ENCODE data around the gene USP17L10.
"Not testable (repeated sequence)": the region's sequence is repeated elsewhere in the genome, so short reads cannot be mapped to it uniquely, and the experiment has no call there.

DNA sequence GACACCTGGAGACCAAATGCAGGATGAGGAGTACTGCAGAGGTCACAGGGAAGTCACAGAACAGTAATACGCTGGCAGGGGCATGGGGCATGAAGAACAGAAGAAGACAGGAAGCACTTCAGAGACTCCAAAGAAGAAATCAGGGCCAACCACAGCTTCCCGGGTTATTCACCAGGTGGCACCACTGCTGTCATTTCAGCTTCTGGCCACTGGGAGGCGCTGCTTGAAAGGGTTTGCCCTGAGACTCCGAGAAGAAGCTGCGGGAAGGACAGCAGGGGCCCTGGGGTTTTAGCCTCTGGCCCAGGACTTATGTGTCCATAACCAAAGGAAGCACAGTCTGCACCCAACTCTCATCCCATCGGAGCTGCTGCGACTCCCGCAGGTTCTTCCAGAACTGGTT lies 44.5 kb upstream of the USP17L10 start:
- TF ChIP-seq, protein P1, sequence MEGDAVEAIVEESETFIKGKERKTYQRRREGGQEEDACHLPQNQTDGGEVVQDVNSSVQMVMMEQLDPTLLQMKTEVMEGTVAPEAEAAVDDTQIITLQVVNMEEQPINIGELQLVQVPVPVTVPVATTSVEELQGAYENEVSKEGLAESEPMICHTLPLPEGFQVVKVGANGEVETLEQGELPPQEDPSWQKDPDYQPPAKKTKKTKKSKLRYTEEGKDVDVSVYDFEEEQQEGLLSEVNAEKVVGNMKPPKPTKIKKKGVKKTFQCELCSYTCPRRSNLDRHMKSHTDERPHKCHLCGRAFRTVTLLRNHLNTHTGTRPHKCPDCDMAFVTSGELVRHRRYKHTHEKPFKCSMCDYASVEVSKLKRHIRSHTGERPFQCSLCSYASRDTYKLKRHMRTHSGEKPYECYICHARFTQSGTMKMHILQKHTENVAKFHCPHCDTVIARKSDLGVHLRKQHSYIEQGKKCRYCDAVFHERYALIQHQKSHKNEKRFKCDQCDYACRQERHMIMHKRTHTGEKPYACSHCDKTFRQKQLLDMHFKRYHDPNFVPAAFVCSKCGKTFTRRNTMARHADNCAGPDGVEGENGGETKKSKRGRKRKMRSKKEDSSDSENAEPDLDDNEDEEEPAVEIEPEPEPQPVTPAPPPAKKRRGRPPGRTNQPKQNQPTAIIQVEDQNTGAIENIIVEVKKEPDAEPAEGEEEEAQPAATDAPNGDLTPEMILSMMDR (IDR thresholded peaks at IDR 0.05) = not testable (repeated sequence)
- not testable (repeated sequence) for TF ChIP-seq SIN3A (IDR thresholded peaks at IDR 0.05; ENCODE audit: borderline replicate concordance, insufficient read depth, low read depth, low read length); POLR2AphosphoS5 (IDR thresholded peaks at IDR 0.05; ENCODE audit: low read depth, low read length)
- TF ChIP-seq, protein P2, sequence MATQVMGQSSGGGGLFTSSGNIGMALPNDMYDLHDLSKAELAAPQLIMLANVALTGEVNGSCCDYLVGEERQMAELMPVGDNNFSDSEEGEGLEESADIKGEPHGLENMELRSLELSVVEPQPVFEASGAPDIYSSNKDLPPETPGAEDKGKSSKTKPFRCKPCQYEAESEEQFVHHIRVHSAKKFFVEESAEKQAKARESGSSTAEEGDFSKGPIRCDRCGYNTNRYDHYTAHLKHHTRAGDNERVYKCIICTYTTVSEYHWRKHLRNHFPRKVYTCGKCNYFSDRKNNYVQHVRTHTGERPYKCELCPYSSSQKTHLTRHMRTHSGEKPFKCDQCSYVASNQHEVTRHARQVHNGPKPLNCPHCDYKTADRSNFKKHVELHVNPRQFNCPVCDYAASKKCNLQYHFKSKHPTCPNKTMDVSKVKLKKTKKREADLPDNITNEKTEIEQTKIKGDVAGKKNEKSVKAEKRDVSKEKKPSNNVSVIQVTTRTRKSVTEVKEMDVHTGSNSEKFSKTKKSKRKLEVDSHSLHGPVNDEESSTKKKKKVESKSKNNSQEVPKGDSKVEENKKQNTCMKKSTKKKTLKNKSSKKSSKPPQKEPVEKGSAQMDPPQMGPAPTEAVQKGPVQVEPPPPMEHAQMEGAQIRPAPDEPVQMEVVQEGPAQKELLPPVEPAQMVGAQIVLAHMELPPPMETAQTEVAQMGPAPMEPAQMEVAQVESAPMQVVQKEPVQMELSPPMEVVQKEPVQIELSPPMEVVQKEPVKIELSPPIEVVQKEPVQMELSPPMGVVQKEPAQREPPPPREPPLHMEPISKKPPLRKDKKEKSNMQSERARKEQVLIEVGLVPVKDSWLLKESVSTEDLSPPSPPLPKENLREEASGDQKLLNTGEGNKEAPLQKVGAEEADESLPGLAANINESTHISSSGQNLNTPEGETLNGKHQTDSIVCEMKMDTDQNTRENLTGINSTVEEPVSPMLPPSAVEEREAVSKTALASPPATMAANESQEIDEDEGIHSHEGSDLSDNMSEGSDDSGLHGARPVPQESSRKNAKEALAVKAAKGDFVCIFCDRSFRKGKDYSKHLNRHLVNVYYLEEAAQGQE (IDR thresholded peaks at IDR 0.05; ENCODE audit: insufficient read depth in 1 of 2, low read depth in 2 of 2, low read length in 1 of 2) = not testable (repeated sequence)
